Iris pigment epithelial cell (primary cell): ENCODE data around the gene OSBPL9.
A peak's percentile ranks its signal among the peaks of the same experiment; 100 is the strongest.

Experiments
- DNase-seq: peaks from one replicate; pipeline ENCODE4 v3.0.0-alpha.2; 2011; ENCODE audit warnings: low read depth

Gene OSBPL9

GRCh38 chr1:51616903-51617708 is at the start of gene OSBPL9:
TSS of gene OSBPL9 (plus strand) at chr1:51617092. CDS start at chr1:51617111, 19 bp downstream.
- DNase-seq, result peak; percentile 93

- peak; percentile 93 for DNase-seq
Measured at GRCh38 chr1:51567653-51568052, 49.2 kb upstream of the OSBPL9 start.

DNA sequence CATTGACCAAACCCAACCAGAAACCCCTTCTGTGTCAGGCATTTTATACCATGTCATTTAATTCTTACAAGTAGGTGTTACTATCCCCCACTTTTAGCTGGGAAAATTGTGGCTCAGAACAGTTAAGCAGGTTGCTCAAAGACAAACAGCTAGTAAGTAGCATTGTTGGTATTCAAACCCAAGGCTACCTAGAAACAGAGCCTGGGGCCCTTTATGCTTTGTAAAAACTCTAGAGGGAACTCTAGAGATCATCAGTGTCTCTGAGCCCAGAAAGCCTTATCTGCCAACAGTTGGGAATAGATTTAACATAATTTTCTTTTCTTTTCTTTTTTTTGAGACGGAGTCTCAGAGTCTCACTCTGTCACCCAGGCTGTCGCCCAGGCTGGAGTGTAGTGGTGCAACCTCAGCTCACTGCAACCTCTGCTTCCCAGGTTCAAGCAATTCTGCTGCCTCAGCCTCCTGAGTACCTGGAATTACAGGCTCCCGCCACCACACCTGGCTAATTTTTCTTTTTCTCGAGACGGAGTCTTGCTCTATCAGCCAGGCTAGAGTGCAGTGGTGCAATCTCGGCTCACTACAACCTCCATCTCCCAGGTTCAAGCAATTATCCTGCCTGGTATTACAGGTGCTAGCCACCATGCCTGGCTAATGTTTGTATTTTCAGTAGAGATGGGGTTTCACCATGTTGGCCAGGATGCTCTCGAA is 48.5 kb upstream of the OSBPL9 start:
- DNase-seq, result no peak

GRCh38 chr1:51569284-51570062 is 47.4 kb upstream of the OSBPL9 start:
- peak; percentile 84 for DNase-seq

- DNase-seq, result no peak
Measured at GRCh38 chr1:51570063-51570710, 46.7 kb upstream of the OSBPL9 start.

DNA sequence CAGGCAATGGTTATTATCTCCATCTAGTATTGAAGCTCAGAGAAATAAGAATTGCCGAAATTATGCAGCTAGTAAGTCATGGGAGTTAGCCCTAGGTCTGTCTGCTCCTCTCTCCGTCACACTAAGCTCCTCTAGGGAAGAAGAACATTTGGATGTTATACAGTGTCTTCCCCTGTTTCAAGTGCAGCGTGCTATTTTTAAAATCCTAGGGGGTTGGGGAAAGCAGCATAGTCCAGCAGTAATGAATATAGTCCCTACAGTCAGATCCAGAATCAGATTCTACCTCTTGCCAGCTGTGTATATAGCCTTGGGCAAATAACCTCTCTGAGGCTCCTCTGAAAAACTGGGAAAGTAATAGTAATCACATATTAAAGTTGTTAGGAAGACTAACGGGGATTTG is 44.5 kb upstream of the OSBPL9 start:
- no peak for DNase-seq

DNA sequence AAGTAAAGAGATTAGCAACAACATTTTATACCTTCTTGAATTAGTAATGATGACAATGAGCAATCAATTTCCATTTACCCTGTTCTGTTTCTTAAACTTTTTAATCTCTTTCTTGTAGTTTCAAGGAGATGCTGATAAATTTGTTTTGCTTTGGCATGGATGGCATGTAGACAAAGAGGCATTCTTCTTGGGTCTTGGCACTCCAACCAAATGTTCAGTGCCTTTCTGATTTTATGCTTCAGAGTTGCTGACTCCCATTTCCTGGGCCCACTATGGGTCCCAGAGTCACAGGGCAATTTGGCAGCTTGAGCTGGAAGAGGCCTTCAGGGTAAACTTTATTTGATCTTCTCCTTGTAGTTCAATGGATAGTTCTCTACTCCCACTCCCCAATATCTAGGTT is 42.1 kb upstream of the OSBPL9 start:
- no peak for DNase-seq

DNA sequence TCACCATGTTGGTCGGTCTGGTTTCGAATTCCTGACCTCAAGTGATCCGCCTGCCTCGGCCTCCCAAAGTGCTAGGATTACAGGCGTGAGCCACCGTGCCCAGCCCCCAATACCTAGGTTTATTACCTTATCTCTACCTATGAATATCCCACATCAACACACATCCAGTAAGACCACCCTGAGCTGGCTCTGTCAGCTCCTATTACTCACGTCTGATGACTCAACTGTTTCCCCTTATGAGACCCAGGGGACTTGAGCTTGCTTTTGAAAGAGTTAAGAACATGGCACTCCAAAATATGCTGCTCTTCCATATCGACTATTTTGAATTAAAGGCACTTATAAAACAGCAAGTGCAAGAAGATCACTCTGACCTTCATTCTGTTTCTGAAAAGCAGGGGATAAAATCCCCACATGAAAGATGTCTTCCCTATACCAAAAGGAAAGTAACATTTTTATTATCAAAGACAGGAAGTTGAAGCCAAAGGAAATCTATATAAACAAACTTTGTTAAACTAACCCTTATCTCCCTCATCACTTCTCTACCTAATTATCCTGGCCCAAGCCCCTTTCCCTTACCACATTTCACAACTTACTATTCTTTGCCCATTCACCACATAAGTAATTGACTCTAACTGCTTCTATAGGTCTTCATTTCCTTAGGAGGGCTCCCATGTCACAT is 41.3 kb upstream of the OSBPL9 start:
- DNase-seq, result peak; percentile 52

- DNase-seq, result no peak
Measured at GRCh38 chr1:51576085-51576444, 40.8 kb upstream of the OSBPL9 start.

GRCh38 chr1:51576923-51577322 is 40.0 kb upstream of the OSBPL9 start:
- DNase-seq, result no peak

DNA sequence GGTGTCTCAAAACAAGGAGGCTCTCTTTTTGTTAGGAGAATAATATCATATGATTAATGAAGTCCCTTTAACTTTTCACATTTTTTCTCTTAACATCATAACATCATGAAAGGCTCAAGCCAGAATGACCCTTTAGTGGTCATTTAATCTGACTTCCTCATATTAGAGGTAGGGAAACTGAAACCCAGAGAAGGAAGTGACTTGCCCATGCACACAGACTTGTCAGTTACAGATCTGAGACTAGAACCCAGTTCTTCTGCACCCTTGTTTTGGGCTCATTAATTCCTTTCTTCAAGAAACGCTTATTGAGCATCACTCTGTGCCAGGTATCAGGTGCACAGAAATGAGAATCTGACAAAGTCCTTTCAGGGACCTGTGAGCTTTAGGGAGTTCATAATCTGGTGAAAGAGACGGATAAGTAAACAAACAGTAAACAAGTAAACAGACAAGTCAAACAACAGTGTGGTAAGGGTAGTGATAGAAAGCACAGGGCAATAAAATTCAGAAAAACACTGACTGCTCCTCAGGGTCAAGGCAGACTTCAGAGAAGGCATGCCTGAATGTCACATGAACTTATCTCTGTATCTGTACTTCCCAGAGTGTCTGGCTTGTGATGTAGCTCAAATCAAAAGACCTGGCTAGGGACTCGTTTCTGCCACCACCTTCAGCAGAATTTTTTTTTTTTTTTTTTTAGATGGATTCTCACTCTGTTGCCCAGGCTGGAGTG is 38.3 kb upstream of the OSBPL9 start:
- no peak for DNase-seq

DNA sequence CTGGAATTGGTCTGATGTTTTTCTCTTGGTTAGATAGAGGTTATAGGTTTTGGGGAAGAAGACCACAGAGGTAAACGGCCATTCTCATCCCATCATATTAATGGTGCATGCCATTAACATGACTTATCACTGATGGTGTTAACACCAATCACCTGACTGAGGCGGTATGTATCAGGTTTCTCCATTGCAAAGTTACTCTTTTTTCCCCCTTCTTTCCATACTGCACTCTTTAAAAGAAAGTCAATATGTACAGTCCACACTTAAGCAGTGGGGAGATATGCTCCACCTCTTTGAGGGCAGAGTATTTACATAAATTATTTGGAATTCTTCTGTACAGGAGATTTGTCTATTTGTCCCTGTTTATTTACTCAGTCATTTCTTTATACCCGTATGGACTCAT is 35.7 kb upstream of the OSBPL9 start:
- DNase-seq, result no peak

DNA sequence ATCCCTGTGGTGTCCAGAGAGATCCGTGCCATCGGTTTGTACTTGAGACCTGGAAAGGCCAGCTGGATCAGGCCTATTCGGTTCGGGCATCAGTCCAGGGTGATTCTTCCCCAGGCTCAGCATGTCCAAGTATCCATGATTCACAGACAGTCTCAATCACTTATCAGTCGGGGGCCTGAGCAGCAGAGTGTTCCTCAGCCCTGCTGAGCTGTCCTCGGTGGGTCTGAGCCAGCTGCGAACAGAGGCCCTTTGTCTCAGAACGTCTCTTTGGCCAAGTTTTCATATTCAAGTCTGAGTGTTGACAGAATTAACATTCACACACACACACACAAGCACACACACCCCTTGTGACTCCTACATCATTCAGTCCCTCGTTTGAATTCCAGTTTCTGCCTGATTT is 33.4 kb upstream of the OSBPL9 start:
- DNase-seq, result peak; percentile 31

- DNase-seq, result no peak
Measured at GRCh38 chr1:51584021-51584420, 32.9 kb upstream of the OSBPL9 start.

DNA sequence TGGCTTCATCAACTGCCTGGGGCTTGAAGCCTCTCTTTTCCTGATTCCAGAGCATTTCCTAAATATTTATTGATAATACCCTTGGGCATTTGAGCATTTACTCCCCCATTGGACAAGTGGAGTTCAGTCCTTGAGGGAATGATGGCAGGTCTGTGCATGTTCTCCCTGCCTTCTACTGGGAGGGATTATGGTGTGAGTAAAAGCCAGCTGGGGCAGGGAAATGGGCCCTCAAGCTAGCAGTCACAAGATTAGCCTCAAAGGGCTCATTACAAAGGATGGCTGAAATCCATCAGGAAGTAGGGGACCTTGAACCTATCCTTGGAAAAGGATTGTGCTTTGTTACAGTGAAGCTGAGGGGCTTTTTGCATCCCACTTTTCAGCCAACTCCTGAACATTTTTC is 24.2 kb upstream of the OSBPL9 start:
- DNase-seq, result no peak

GRCh38 chr1:51594716-51595115 is 22.2 kb upstream of the OSBPL9 start:
- no peak for DNase-seq

GRCh38 chr1:51600529-51600928 is 16.4 kb upstream of the OSBPL9 start:
- DNase-seq, result peak; percentile 45

DNA sequence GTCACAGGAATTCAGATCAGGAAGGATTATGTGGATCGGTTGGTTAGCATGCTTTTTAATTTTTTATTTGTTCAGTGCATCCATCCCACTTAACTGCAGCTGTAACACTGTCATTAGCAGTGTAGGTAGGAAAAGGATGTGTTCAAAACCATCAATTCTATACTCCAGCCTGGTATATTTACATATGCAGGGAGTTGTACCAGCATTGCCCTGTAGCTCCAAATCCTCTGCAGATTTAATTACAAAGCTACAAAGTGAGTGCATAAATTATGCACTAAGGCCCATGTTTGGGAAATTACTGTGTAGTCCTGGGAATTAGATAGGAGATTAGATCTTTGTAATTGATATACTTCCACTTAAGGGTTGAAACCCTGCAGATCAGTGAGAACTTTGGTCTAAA is 15.9 kb upstream of the OSBPL9 start:
- no peak for DNase-seq

- DNase-seq, result no peak
Measured at GRCh38 chr1:51605961-51606723, 10.8 kb upstream of the OSBPL9 start.

- no peak for DNase-seq
Measured at GRCh38 chr1:51607681-51608095, 9.2 kb upstream of the OSBPL9 start.
